H7 (cell line): ENCODE results near the gene ODF2. TPM values are rescaled to one million over a fixed set of nuclear protein-coding genes. Genes with fewer than 3 reads are reported as not detected.
A peak's percentile ranks its signal among the peaks of the same experiment; 100 is the strongest.
"Not testable (repeated sequence)": the region's sequence is repeated elsewhere in the genome, so short reads cannot be mapped to it uniquely, and the experiment has no call there.

Source experiments
- DNase-seq: peaks from one replicate; pipeline ENCODE4 v3.0.0; 2012
- H3K27me3 ChIP-seq: 2 replicates; pipeline ENCODE4 v1.6.0; 2011; ENCODE audit warnings: mild to moderate bottlenecking, low read length; ENCODE audit not compliant: control insufficient read depth, insufficient read depth
- H3K36me3 ChIP-seq: replicated peaks from 2 replicates; pipeline ENCODE4 v1.5.1; 2011; ENCODE audit warnings: low read length; ENCODE audit not compliant: control insufficient read depth, insufficient read depth
- H3K4me3 ChIP-seq: 2 replicates; pipeline ENCODE4 v1.5.1; 2011; ENCODE audit warnings: low read depth, mild to moderate bottlenecking, control low read depth, low read length, moderate library complexity; ENCODE audit not compliant: insufficient read depth
- total RNA-seq: library from RNA; depleted of rRNA; stranded (reverse); fragments of >200 nt; shearing (Covaris generic); gene quantifications from 2 replicates; pipeline ENCODE4 v1.2.3, GENCODE V29; 2014

ODF2 gene
- total RNA-seq, 1 experiment from 2014 or later, result 12.0 TPM

- DNase-seq, result peak; percentile 93
- peaks cover 33% of the 10 kb centered on the region for H3K27me3 ChIP-seq
- peak overlapping the region; percentile 78 for H3K4me3 ChIP-seq
- H3K36me3 ChIP-seq, result no peaks in the 10 kb centered on the region
These were observed 35.7 kb upstream of the ODF2 start for GRCh38 chr9:128420060-128420650.

GRCh38 chr9:128420651-128421481, 34.9 kb upstream of the ODF2 start, which contains the start of gene CERCAM:
Gene CERCAM, plus strand, starts transcription at chr9:128420857. Its CDS starts 21 bp downstream, at chr9:128420878.
- Histone ChIP-seq H3K36me3 (no peaks in the 10 kb centered on the region), H3K4me3 (peak within 1 kb of the TSS; percentile 78), H3K27me3 (peaks cover 33% of the 10 kb centered on the region)
- peak; percentile 96 for DNase-seq

- peak; percentile 76 for DNase-seq
- no peaks in the 10 kb centered on the region for H3K36me3 ChIP-seq
- H3K4me3 ChIP-seq, result peak overlapping the region; percentile 78
- H3K27me3 ChIP-seq, result peaks cover 31% of the 10 kb centered on the region
These were observed 34.3 kb upstream of the ODF2 start for GRCh38 chr9:128421482-128421996.

GRCh38 chr9:128422022-128422782, 33.6 kb upstream of the ODF2 start:
- H3K4me3 ChIP-seq, DNase-seq: not testable (repeated sequence)

GRCh38 chr9:128422783-128423150, 33.0 kb upstream of the ODF2 start:
- Histone ChIP-seq H3K4me3 (no peak overlapping the region), H3K36me3 (no peaks in the 10 kb centered on the region), H3K27me3 (peaks cover 27% of the 10 kb centered on the region)
- peak; percentile 16 for DNase-seq

More at GRCh38 chr9:128422022-128422782, 33.6 kb upstream of the ODF2 start:
- peaks cover 29% of the 10 kb centered on the region for H3K27me3 ChIP-seq
- not testable (repeated sequence) for H3K36me3 ChIP-seq

- H3K4me3 ChIP-seq, H3K36me3 ChIP-seq: not testable (repeated sequence)
- peaks cover 25% of the 10 kb centered on the region for H3K27me3 ChIP-seq
- DNase-seq, result peak; percentile 16
These were observed 32.5 kb upstream of the ODF2 start for GRCh38 chr9:128423356-128423755.

GRCh38 chr9:128424268-128424780, 31.5 kb upstream of the ODF2 start:
- Histone ChIP-seq H3K27me3 (peaks cover 19% of the 10 kb centered on the region), H3K4me3 (no peak overlapping the region), H3K36me3 (no peaks in the 10 kb centered on the region)
- no peak for DNase-seq

- Histone ChIP-seq H3K4me3 (no peak overlapping the region; the same call in 1 of the 2 replicates), H3K36me3 (no peaks in the 10 kb centered on the region), H3K27me3 (no peaks in the 10 kb centered on the region)
- peak; percentile 64 for DNase-seq
These were observed 26.9 kb upstream of the ODF2 start for GRCh38 chr9:128428644-128429512.

GRCh38 chr9:128429513-128430086, 26.2 kb upstream of the ODF2 start:
- peak; percentile 62 for DNase-seq
- Histone ChIP-seq H3K27me3 (no peaks in the 10 kb centered on the region), H3K36me3 (no peaks in the 10 kb centered on the region), H3K4me3 (no peak overlapping the region)

GRCh38 chr9:128431207-128431606, 24.6 kb upstream of the ODF2 start:
- no peak overlapping the region for H3K4me3 ChIP-seq
- no peak for DNase-seq
- H3K36me3 ChIP-seq, result no peaks in the 10 kb centered on the region
- H3K27me3 ChIP-seq, result no peaks in the 10 kb centered on the region

GRCh38 chr9:128434340-128434739, 21.5 kb upstream of the ODF2 start:
- DNase-seq, result peak; percentile 41
- no peak overlapping the region for H3K4me3 ChIP-seq
- H3K27me3 ChIP-seq, result no peaks in the 10 kb centered on the region
- H3K36me3 ChIP-seq, result no peaks in the 10 kb centered on the region

GRCh38 chr9:128435611-128436010, 20.2 kb upstream of the ODF2 start:
- no peak overlapping the region for H3K4me3 ChIP-seq
- no peaks in the 10 kb centered on the region for H3K36me3 ChIP-seq
- no peak for DNase-seq
- H3K27me3 ChIP-seq, result no peaks in the 10 kb centered on the region

- DNase-seq, result peak; percentile 97
- Histone ChIP-seq H3K27me3 (no peaks in the 10 kb centered on the region), H3K36me3 (no peaks in the 10 kb centered on the region), H3K4me3 (no peak overlapping the region)
These were observed 17.3 kb upstream of the ODF2 start for GRCh38 chr9:128438343-128439109.
